WTC11 (cell line): ENCODE data around the gene ARHGAP44. TPM values are rescaled to one million over a fixed set of nuclear protein-coding genes. Genes with fewer than 3 reads are reported as not detected.

Source experiments
- ATAC-seq: fragments of 200-7000 bp; cut with Tn5 transposase; 2 replicates; pipeline ENCODE4 v1.10.0; 2021; ENCODE audit warnings: mild to moderate bottlenecking, moderate library complexity
- CTCF ChIA-PET: fragments of 300-600 bp; sonication (Branson Sonifier 250); formaldehyde crosslinking; loops from one replicate; lab custom pipeline; 2021; ENCODE audit warnings: antibody characterized with exemption; lab: Charles Lee
- POLR2A ChIA-PET: fragments of 350-600 bp; sonication (Branson Sonifier 250); formaldehyde crosslinking; loops from one replicate; lab custom pipeline; 2021; ENCODE audit warnings: antibody characterized with exemption; lab: Charles Lee
- DNase-seq: peaks from one replicate; pipeline ENCODE4 v3.0.0; 2021; ENCODE audit warnings: low spot score
- H3K27ac Mint-ChIP-seq: 2 replicates; pipeline ENCODE4 v1.8.0; 2021; ENCODE audit warnings: mixed read lengths
- H3K27me3 Mint-ChIP-seq: 2 replicates; pipeline ENCODE4 v1.8.0; 2021; ENCODE audit warnings: low read depth, mild to moderate bottlenecking, moderate library complexity, mixed read lengths
- H3K36me3 Mint-ChIP-seq: 2 replicates; pipeline ENCODE4 v1.8.0; 2021; ENCODE audit warnings: mixed read lengths
- H3K4me1 Mint-ChIP-seq: 2 replicates; pipeline ENCODE4 v1.8.0; 2022; ENCODE audit warnings: mixed read lengths
- H3K4me3 Mint-ChIP-seq: 2 replicates; pipeline ENCODE4 v1.8.0; 2021; ENCODE audit warnings: mild to moderate bottlenecking, moderate library complexity, mixed read lengths
- H3K9me3 Mint-ChIP-seq: 2 replicates; pipeline ENCODE4 v1.8.0; 2021; ENCODE audit warnings: mixed read lengths
- FOXK1 ChIP-seq: sonication (generic); formaldehyde crosslinking; IDR thresholded peaks from 2 replicates; pipeline ENCODE4 v1.8.0; 2022; ENCODE audit warnings: mild to moderate bottlenecking, moderate library complexity, missing genetic modification reagents
- total RNA-seq: library from RNA; stranded (reverse); gene quantifications from 3 replicates; pipeline ENCODE4 v1.2.3, GENCODE V29; 2021
- TF ChIP-seq, protein P1 (sequence below): fragments of 200-600 bp; IDR thresholded peaks from 2 replicates; pipeline ENCODE4 v1.8.0; 2022; ENCODE audit warnings: antibody characterized with exemption
- TF ChIP-seq, protein P2 (sequence below): sonication (generic); formaldehyde crosslinking; IDR thresholded peaks from 2 replicates; pipeline ENCODE4 v1.8.1; 2023; ENCODE audit warnings: mild to moderate bottlenecking, missing genetic modification reagents
- TF ChIP-seq, protein P3 (sequence below): sonication (generic); formaldehyde crosslinking; IDR thresholded peaks from 2 replicates; pipeline ENCODE4 v1.8.1; 2022; ENCODE audit warnings: missing genetic modification reagents, borderline replicate concordance
- TF ChIP-seq, protein P4 (sequence below): sonication (generic); formaldehyde crosslinking; IDR thresholded peaks from 2 replicates; pipeline ENCODE4 v1.8.1; 2023; ENCODE audit warnings: mild to moderate bottlenecking, missing genetic modification reagents, borderline replicate concordance
- TF ChIP-seq, protein P5 (sequence below): fragments of 250-450 bp; sonication (Bioruptor Pico); IDR thresholded peaks from 2 replicates; pipeline ENCODE4 v2.1.2; 2022; ENCODE audit warnings: mild to moderate bottlenecking, moderate library complexity
- TF ChIP-seq, protein P6 (sequence below): sonication (generic); formaldehyde crosslinking; IDR thresholded peaks from 2 replicates; pipeline ENCODE4 v1.8.1; 2022; ENCODE audit warnings: low read depth, mild to moderate bottlenecking, moderate library complexity, missing genetic modification reagents, borderline replicate concordance
- TF ChIP-seq, protein P7 (sequence below): sonication (generic); formaldehyde crosslinking; IDR thresholded peaks from 2 replicates; pipeline ENCODE4 v1.8.1; 2022; ENCODE audit warnings: mild to moderate bottlenecking, moderate library complexity, missing genetic modification reagents

ARHGAP44 gene
- total RNA-seq, 1 experiment from 2014 or later, result 23.8 TPM

DNA sequence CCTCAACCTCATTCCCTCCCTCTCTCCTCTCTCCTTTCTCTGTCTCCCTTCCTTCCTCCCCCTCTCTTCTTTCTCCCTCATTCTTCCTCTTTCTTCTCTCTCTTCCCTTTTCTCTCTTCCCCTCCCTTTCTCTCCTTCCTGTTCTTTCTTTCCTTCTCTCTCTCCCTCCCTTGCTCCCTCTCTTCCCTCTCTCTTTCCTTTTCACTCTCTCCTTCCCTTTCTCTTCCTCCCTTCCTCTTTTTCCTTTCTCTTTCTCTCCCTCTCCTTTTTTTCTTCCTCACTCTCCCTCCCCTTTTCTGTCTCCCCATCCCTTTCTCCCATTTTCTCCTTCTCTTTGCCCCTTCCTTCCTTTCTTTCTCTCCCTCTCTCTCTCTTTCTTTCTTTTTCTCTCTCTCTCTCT, 236.4 kb downstream of the ARHGAP44 start:
- Mint-ChIP-seq H3K36me3 (no peaks in the 10 kb centered on the region), H3K4me3 (no peak overlapping the region), H3K9me3 (no peaks in the 10 kb centered on the region), H3K27me3 (peaks cover 12% of the 10 kb centered on the region), H3K4me1 (peaks cover 30% of the 10 kb centered on the region), H3K27ac (no peak overlapping the region)
- ATAC-seq, result no peak
- TF ChIP-seq, protein P1, sequence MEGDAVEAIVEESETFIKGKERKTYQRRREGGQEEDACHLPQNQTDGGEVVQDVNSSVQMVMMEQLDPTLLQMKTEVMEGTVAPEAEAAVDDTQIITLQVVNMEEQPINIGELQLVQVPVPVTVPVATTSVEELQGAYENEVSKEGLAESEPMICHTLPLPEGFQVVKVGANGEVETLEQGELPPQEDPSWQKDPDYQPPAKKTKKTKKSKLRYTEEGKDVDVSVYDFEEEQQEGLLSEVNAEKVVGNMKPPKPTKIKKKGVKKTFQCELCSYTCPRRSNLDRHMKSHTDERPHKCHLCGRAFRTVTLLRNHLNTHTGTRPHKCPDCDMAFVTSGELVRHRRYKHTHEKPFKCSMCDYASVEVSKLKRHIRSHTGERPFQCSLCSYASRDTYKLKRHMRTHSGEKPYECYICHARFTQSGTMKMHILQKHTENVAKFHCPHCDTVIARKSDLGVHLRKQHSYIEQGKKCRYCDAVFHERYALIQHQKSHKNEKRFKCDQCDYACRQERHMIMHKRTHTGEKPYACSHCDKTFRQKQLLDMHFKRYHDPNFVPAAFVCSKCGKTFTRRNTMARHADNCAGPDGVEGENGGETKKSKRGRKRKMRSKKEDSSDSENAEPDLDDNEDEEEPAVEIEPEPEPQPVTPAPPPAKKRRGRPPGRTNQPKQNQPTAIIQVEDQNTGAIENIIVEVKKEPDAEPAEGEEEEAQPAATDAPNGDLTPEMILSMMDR, result no peak
- TF ChIP-seq, protein P2, sequence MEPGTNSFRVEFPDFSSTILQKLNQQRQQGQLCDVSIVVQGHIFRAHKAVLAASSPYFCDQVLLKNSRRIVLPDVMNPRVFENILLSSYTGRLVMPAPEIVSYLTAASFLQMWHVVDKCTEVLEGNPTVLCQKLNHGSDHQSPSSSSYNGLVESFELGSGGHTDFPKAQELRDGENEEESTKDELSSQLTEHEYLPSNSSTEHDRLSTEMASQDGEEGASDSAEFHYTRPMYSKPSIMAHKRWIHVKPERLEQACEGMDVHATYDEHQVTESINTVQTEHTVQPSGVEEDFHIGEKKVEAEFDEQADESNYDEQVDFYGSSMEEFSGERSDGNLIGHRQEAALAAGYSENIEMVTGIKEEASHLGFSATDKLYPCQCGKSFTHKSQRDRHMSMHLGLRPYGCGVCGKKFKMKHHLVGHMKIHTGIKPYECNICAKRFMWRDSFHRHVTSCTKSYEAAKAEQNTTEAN (CRISPR knock-in tag), result no peak
- TF ChIP-seq, protein P3, sequence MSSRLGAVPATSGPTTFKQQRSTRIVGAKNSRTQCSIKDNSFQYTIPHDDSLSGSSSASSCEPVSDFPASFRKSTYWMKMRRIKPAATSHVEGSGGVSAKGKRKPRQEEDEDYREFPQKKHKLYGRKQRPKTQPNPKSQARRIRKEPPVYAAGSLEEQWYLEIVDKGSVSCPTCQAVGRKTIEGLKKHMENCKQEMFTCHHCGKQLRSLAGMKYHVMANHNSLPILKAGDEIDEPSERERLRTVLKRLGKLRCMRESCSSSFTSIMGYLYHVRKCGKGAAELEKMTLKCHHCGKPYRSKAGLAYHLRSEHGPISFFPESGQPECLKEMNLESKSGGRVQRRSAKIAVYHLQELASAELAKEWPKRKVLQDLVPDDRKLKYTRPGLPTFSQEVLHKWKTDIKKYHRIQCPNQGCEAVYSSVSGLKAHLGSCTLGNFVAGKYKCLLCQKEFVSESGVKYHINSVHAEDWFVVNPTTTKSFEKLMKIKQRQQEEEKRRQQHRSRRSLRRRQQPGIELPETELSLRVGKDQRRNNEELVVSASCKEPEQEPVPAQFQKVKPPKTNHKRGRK, result 0 out of 2 replicates have a peak, but pooled peaks have one; percentile 76
- TF ChIP-seq, protein P4, sequence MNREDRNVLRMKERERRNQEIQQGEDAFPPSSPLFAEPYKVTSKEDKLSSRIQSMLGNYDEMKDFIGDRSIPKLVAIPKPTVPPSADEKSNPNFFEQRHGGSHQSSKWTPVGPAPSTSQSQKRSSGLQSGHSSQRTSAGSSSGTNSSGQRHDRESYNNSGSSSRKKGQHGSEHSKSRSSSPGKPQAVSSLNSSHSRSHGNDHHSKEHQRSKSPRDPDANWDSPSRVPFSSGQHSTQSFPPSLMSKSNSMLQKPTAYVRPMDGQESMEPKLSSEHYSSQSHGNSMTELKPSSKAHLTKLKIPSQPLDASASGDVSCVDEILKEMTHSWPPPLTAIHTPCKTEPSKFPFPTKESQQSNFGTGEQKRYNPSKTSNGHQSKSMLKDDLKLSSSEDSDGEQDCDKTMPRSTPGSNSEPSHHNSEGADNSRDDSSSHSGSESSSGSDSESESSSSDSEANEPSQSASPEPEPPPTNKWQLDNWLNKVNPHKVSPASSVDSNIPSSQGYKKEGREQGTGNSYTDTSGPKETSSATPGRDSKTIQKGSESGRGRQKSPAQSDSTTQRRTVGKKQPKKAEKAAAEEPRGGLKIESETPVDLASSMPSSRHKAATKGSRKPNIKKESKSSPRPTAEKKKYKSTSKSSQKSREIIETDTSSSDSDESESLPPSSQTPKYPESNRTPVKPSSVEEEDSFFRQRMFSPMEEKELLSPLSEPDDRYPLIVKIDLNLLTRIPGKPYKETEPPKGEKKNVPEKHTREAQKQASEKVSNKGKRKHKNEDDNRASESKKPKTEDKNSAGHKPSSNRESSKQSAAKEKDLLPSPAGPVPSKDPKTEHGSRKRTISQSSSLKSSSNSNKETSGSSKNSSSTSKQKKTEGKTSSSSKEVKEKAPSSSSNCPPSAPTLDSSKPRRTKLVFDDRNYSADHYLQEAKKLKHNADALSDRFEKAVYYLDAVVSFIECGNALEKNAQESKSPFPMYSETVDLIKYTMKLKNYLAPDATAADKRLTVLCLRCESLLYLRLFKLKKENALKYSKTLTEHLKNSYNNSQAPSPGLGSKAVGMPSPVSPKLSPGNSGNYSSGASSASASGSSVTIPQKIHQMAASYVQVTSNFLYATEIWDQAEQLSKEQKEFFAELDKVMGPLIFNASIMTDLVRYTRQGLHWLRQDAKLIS, result no peak
- CTCF ChIA-PET, result no interaction called here
- DNase-seq, result no peak
- POLR2A ChIA-PET, result no interaction called here

DNA sequence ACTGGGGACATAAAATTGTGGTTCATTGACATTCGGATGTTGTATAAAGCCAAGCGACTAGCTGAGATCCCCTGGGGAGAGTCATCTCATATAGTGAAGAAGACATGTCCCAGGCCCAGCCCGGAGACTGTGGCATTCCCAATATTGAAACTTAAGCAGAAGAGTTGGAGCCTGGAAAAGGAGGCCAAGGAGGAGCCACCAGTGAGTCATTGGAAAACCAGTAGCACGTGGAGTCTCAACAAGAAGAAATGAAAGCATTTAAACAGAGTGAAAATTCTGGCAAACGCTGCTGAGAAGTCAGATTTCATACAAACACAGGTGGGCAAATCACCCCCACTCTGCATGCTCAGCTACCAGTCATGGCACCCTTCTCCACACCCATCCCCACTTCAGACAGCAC, 237.9 kb downstream of the ARHGAP44 start:
- ChIA-PET CTCF (interaction anchor here (0.7 kb wide), 1 partner anchor 88 kb away, joined by 3 read pairs; no protein-coding TSS in a partner anchor), POLR2A (no interaction called here)
- H3K36me3 Mint-ChIP-seq, result no peaks in the 10 kb centered on the region
- peak overlapping the region; percentile 14; the same call in 1 of the 2 replicates for H3K27ac Mint-ChIP-seq
- H3K9me3 Mint-ChIP-seq, result no peaks in the 10 kb centered on the region
- no peak overlapping the region for H3K4me3 Mint-ChIP-seq
- TF ChIP-seq, protein P5, sequence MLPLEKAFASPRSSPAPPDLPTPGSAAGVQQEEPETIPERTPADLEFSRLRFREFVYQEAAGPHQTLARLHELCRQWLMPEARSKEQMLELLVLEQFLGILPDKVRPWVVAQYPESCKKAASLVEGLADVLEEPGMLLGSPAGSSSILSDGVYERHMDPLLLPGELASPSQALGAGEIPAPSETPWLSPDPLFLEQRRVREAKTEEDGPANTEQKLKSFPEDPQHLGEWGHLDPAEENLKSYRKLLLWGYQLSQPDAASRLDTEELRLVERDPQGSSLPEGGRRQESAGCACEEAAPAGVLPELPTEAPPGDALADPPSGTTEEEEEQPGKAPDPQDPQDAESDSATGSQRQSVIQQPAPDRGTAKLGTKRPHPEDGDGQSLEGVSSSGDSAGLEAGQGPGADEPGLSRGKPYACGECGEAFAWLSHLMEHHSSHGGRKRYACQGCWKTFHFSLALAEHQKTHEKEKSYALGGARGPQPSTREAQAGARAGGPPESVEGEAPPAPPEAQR (CRISPR knock-in tag), result no peak
- no peak for TF ChIP-seq FOXK1 (CRISPR knock-in tag)
- TF ChIP-seq, protein P6, sequence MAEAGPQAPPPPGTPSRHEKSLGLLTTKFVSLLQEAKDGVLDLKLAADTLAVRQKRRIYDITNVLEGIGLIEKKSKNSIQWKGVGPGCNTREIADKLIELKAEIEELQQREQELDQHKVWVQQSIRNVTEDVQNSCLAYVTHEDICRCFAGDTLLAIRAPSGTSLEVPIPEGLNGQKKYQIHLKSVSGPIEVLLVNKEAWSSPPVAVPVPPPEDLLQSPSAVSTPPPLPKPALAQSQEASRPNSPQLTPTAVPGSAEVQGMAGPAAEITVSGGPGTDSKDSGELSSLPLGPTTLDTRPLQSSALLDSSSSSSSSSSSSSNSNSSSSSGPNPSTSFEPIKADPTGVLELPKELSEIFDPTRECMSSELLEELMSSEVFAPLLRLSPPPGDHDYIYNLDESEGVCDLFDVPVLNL (CRISPR knock-in tag), result no peak
- TF ChIP-seq, protein P7, sequence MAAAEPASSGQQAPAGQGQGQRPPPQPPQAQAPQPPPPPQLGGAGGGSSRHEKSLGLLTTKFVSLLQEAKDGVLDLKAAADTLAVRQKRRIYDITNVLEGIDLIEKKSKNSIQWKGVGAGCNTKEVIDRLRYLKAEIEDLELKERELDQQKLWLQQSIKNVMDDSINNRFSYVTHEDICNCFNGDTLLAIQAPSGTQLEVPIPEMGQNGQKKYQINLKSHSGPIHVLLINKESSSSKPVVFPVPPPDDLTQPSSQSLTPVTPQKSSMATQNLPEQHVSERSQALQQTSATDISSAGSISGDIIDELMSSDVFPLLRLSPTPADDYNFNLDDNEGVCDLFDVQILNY, result no peak
- H3K4me1 Mint-ChIP-seq, result peaks cover 30% of the 10 kb centered on the region
- no peak for ATAC-seq
- peaks cover 12% of the 10 kb centered on the region for H3K27me3 Mint-ChIP-seq
- no peak for DNase-seq
